ENCODE data around the gene ARHGAP20.

GRCh38 chr11:110573411-110573810, 138.8 kb downstream of the ARHGAP20 start:
- TF ChIP-seq POLR2A (IDR thresholded peaks at IDR 0.05) (no peak), CTCF (IDR thresholded peaks at IDR 0.05) (no peak), EP300 (IDR thresholded peaks at IDR 0.05) (no peak)

Measured in ovary (tissue), 3 donors.